Cardiac fibroblast (primary cell): ENCODE measurements around the gene GAL.
A peak's percentile ranks its signal among the peaks of the same experiment; 100 is the strongest.

Experiments used
- DNase-seq, 2 donors: peaks; one replicate each; pipeline versions ENCODE4 v3.0.0 to v3.0.0-alpha.2; 2010; ENCODE audit warnings: low read depth in 2 of 2
- H3K4me3 ChIP-seq, 2 donors: replicated peaks in 1 of 2; 1 replicate in 1 of 2; 2 replicates in 1 of 2; pipeline ENCODE4 v1.5.1; 2011; ENCODE audit warnings: low read depth in 2 of 2, low read length in 2 of 2, mild to moderate bottlenecking in 2 of 2, moderate library complexity in 1 of 2
- CTCF ChIP-seq: IDR thresholded peaks from one replicate; pipeline ENCODE4 v1.5.1; 2011; ENCODE audit warnings: low read depth, mild to moderate bottlenecking, low read length, inconsistent platforms

Gene GAL

DNA sequence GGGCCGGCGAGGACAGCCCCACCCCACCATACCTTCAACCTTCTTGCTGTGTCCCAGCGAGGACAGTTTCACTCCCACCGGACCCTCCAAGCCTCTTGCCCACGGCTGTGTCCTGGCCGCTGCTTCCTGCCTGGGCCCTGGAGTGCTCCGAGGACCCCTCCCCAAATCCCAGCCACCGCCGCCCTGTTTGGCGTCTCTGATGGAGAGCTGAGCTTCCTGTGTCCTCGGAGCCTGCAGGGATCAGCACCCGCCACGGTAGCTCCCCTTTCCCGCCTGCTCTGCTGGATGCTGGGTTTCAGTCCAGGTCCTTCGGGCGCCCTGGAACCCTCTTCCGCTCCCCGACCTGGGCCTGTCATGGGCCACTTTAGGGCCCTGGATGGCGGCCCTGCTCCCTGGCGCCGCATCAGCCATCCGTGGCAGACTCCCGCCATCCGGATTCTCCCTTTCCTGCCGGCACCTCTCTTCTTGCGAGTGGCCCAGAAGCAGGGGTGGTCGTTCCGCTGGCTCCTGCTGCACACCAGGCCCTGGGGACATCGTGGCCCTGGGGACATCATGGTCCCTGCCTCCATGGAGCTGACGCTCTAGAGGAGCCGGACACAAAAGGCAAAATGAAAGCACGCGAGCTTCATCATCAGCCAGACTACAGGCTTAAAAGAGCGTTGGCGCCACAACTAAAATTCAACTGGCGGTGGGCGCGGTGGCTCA, 34.3 kb upstream of the GAL start:
- H3K4me3 ChIP-seq = no peak overlapping the region
- no peak for TF ChIP-seq CTCF
- no peak for DNase-seq

DNA sequence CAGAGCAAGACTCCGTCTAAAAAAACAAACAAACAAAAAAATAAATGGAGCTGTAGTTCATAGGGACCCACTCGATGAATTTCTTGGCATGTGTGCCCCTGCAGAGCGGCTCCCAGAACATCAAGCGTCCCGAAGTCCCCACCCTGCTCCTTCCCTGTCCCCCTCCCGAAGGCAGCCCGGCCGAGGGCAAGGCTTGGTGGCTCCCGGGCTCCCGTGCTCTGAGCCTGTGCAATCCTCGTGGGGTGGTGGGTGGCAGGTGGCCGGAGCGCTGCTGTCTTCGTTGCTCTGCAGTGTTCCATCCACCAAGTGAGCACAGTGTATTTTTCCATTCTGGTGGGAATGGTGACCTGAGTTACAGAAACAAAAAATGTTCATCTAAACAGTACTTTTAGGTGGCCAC, 33.5 kb upstream of the GAL start:
- H3K4me3 ChIP-seq = no peak overlapping the region
- no peak for DNase-seq
- no peak for TF ChIP-seq CTCF

DNA sequence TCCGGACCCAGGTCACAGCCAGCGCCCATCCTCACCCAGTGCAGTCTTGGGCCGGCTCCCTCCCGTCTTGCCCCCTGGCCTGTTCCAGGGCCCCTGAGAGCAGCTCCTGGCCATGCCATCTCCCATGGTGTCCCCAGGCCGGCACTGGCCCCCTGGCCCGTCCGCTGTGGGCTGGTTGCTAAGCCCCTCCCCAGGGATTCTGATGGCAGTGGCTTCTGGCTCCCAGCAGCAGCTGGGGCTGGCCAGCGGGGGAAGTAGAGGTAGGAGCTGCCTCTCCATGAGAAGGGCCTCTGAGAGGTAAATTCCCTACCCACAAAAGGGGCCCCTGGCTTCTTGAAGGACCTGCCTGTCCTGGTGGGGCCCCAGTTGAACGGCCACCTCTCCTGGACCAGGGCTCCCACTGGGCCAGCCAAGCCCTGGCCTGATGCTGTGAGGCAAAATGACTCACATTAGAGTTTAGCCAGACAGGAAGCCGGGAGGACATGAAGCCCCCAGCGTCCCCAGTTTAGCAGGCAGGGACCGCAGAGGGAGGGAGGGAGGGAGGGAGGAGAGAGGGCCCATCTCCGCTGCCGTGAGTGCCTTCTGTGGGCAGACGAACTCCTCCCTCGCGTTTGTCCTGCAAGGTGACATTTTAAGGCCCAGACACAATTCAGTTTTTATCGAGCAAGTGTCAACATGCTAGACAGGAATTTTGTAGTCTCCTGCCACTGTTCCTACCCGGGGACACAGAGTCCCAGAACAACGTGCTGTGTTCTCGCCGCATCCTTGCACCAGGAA, 32.9 kb upstream of the GAL start:
- no peak overlapping the region for H3K4me3 ChIP-seq
- TF ChIP-seq CTCF = no peak
- DNase-seq = peak in 1 of 2 donors; percentile 27

- DNase-seq = no peak
- no peak overlapping the region for H3K4me3 ChIP-seq
- TF ChIP-seq CTCF = no peak
Observed at GRCh38 chr11:68651985-68652682, 32.2 kb upstream of the GAL start.

- DNase-seq = no peak
- no peak overlapping the region for H3K4me3 ChIP-seq
- no peak for TF ChIP-seq CTCF
Observed at GRCh38 chr11:68652683-68653156, 31.6 kb upstream of the GAL start.

DNA sequence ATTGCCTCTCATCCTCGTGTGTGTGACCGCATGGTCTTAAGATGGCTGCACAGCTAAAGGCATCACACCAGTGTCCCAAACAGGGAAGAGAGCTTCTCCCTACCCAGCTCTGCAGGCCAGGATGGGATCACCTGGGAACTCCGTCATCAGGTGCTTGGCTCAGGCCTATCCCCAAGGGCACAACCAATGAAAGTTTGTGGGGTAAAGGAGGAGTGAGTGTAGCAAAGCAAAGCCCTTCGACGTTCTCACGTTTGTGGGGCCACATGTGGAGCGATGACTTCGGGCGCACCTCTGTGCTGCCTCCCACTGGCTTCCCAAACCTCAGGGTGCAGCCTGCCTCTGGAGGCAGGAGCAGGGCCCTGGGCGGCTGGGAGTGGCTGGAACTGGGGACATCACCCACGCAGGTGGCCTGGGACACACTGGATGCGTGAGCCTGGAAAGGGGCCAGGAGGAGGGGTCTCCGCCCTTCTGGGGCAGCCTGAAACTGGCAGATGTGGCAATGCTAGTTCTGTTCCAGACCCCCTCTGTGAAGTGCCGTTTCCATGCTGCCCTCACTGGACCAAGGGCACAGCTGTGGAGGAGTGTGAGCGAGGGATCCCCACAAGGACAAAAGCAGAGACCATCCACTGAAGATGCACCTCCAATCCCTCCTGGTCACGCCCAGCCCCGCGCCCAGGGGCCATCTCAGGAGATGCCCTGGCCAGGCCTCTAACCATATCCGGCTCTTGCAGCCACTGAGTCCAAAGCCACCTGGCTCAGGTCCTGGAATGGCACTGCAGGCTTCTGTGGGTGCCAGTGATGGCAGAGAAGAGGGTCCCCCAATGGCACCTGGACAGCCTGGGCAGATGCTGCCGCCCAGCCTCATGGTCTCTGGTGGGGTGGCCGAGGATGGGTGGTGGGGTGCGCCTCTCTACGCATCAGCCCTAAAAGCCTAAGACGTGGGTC, 30.6 kb upstream of the GAL start:
- no peak for DNase-seq
- H3K4me3 ChIP-seq = no peak overlapping the region
- TF ChIP-seq CTCF = no peak
